GM21381 (cell line): ENCODE results near the gene MARCHF9.
A peak's percentile ranks its signal among the peaks of the same experiment; 100 is the strongest.
"Not testable (repeated sequence)": the region's sequence is repeated elsewhere in the genome, so short reads cannot be mapped to it uniquely, and the experiment has no call there.

Experiments
- ATAC-seq: cut with Tn5 transposase; IDR thresholded peaks from one replicate; pipeline ENCODE4 v1.9.1; 2021; ENCODE audit warnings: mild to moderate bottlenecking, moderate library complexity; ENCODE audit not compliant: unreplicated experiment

The MARCHF9 gene

DNA sequence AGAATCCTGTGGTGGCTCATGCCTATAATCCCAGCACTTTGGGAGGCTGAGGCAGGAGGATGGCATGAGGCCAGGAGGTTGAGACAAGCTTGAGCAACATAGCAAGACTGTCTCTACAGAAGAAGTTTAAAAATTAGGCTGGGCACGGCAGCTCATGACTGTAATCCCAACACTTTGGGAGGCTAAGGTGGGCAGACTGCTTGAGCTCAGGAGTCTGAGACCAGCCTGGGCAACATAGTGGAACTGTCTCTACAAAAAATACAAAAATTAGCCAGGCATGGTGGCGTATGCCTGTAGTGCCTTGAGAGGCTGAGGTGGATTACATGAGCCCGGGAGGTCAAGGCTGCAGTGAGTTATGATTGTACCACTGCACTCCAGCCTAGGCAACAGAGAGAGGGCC is 13.0 kb downstream of the MARCHF9 start:
- no peak for ATAC-seq

DNA sequence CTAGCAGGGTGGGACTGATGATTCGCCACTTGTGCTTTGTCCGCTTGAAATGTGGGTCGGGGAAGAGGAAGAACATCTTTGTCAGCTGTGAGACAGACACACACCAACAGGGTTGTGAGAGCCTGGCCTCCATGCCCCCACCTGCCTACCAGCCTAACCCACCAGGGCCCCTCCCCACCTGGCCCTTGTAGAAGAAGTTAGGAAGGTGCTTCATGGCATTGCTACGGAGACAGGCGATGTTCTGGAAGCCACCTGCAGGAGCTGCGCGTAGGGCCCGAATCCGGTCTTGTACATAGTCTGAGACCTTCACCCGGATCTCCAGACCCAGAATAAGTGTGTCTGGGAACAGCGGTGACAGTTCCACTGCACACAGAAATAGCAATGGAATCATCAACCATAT is 14.7 kb downstream of the MARCHF9 start:
- ATAC-seq: no peak

DNA sequence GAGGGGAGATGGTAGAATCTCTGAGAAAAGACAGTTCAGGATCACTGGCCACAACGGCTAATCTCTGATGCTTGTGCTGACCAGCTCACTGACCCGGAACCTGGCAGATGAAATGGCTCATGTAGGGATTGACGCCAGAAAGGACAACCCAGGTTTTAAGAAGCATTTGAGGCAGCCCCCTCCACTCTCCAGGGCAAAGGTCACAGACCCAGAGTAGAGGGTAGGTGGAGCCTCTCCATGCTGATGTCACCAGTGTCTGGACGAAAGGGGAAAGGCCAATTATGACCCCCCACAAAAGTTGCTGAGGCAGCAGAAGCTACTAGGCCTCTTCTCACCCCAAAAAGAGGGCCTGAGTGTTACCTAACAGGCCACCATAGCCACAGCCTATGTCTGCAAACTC is 15.8 kb downstream of the MARCHF9 start:
- ATAC-seq: no peak

DNA sequence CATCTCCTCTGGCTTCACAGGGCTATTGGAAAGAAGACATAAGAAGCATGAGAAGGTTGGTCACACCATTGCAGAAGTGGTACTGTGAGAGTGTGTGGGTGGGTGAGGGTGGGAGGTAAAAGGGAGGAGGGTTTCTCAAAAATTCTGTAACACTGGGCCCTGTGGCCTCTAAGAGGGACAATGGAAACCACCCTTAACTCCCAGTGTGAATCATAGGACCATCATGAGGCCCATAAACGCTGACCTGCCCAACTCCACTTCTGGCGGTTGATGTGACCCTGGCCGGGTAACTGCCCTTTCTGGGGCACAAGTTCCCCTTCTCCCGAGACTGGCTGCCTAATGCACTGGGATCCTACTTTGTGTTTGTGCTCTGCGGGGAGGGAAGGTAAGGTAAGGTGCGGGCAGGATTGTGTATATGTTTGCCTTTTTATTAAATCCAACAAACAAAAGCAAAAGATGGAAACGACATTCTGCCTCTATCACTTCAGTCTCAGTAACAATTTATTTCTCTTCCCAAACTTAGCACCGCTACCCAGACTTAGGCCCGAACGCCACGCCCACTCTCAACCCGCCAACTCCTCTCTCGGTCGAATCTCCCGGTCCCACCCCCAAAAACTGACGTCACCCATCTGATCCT is 16.5 kb downstream of the MARCHF9 start:
- ATAC-seq: peak; percentile 61

DNA sequence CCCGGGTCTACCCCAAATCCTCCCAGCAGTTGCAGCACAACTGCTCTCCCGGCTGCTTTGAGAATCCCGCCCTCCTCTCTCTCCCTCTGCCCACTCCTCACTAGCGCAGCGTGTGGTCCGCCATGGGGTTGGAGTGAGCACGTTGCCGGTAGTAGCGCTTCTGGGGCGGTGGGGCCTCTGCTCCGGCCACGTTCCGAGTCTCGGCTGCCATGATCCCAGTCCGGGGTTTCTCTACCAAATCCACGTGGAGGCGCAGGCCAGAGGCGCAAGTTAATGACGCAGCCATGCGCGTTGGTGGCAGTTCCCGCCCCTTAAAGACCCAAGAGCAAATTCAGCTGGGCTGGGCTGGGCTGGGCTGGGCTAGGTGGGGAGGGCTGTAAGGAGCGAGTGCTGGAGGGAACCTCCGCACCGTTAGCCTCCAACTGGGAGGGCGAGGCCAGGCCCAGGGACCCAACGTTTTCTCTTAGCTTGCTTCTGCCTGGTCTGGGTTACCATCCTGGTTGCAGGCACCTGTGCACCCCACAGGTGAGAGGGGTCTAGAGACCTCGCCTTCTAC is 17.0 kb downstream of the MARCHF9 start, which contains the start of gene METTL1:
TSS of gene METTL1 (minus strand) at position 233 of the 556 bp plus-strand sequence. CDS start at position 211, 22 bp downstream.
- ATAC-seq: peak; percentile 79

DNA sequence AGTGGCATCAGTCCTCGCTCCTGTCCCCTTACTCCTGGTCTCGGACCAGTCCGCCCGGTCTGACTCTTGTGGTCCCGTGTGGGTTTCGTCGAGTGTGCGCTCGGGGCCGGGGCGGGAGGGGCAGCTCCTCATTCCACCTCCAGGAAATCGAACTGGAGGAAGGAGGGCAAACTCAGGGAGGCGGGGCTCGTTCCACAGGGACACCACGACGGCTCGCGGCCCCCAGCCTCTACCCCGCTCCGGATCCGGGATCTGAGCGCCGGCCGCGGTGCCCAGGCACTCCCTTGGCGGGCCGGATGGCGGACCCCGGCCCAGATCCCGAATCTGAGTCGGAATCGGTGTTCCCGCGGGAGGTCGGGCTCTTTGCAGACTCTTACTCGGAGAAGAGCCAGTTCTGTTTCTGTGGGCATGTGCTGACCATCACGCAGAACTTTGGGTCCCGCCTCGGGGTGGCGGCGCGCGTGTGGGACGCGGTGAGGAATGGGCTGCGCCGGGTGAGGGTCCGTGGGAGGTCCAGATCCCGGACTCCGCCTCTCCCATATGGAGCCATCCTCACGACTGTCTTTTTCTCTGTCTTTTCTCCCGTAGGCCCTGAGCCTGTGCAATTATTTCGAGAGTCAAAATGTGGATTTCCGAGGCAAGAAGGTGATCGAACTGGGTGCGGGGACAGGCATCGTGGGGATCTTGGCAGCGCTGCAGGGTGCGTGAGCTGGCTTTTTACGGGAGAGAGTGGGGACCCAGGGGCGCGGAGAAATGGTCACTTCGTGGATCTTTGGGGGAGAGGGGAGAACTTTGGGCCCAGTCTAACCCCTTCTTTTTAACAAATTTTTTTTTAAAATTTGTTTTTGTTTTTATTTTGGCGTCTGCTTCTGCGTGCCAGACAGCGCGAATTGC is 17.8 kb downstream of the MARCHF9 start, which contains the start of gene EEF1AKMT3:
TSS of gene EEF1AKMT3 (plus strand) at position 186 of the 894 bp plus-strand sequence. CDS start at position 297, 111 bp downstream.
- ATAC-seq: peak; percentile 16

DNA sequence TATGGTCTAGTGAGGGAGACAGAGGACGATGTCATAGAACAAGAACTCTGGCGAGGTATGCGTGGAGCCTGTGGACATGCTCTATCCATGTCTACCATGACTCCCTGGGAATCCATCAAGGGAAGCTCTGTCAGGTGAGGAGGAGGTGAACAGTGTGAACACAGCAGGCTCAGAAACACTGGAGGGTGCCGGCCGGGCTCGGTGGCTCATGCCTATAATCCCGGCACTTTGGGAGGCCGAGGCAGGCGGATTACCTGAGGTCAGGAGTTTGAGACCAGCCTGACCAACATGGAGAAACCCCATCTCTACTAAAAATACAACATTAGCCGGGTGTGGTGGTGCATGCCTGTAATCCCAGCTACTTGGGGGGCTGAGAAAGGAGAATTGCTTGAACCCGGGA is 19.7 kb downstream of the MARCHF9 start:
- ATAC-seq: not testable (repeated sequence)

DNA sequence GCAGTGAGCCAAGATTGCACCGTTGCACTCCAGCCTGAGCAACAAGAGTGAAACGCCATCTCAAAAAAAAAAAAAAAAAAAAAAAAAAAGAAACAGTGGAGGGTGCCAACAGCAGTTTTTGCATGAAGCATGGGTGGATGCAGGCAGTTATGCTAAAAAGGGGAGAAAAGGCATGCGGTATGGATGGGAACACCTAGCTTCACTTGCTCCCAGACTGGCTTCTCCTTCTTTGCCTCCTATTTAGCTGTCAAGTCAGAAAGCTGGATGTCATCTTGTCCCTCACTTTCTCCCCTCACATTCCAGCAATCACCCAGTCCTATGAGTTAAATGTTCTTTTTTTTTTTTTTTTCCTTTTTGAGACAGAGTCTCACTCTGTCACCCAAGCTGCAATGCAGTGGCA is 20.1 kb downstream of the MARCHF9 start:
- ATAC-seq: no peak

DNA sequence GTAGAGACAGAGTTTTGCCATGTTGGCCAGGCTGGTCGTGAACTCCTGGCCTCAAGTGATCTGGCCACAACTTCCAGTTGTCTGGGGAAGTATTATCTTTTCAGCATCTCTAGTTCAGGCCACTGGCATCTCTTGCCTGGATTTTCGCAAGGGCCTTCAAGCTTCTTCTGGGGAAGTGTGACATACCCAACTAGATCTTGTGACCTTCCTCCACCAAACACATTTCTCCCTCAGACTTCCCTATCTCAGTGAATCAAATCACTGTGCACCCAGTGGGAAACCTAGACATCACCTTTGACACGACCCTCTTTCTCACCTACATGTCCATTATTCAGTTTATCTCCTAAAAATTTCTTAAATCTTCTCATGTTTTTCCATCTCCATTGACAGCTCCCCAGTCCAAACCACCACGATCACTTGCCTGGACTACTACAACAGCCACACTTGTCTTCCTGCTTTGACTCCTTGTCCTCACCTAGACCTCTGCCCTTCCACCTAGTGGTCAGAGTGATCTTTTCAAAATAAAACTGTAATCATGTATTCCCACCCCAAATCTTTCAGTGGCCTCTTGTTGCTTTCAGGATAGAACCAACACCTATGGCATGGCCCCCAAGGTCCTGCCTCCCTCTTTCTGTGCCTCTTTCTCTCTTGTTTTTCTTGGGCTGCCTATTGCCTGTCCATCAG is 20.8 kb downstream of the MARCHF9 start:
- ATAC-seq: no peak

DNA sequence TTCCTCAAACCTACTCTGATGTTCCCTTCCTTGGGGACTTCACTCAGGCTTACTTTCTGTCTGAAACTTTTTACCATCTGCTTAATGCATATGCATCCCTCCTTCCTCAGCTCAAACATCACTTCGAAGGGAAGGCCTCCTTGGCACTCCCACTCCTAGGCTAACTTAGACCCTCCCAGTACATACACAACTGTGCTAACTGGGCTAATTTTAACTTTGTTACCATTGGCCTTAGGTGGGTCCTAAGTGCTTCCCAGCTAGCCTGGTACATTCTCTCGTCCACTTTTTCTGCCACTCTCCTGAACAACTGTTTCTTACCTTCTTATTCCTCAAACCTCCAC is 21.3 kb downstream of the MARCHF9 start:
- ATAC-seq: no peak

DNA sequence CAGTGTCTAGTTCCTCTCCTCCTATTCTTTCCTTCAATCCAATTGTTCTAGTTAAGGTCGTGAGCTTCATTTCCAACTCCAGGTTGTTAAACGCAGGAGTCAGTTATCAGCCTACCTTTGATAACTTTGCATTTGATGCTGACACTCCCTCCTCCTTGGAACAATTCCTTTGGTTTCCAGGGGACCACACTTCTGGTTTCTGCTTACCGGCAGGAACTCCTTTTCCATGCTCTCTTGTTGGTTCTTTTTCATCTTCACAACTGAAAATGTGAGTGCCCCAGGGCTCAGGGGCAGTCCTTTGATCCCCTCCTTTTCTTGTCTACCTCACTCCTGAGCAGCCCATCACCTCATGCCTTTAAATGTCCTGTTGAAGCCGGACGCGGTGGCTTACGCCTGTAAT is 22.5 kb downstream of the MARCHF9 start:
- no peak for ATAC-seq

DNA sequence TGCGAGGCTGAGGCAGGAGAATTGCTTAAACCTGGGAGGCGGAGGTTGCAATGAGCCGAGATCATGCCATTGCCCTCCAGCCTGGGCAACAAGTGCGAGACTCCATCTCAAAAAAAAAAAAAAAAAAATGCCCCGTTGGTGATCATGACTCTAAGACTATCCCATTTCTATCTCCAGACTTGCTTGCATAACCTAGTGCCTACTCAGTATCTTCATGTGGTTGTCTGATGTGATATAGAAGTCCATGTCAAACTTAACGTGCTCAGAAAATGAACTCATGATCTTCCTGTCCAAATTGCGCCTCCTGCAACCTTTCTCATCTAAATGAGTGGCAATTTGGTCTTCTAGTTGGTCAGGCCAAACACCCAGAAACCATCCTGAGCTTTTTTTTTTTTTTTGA is 23.0 kb downstream of the MARCHF9 start:
- no peak for ATAC-seq

DNA sequence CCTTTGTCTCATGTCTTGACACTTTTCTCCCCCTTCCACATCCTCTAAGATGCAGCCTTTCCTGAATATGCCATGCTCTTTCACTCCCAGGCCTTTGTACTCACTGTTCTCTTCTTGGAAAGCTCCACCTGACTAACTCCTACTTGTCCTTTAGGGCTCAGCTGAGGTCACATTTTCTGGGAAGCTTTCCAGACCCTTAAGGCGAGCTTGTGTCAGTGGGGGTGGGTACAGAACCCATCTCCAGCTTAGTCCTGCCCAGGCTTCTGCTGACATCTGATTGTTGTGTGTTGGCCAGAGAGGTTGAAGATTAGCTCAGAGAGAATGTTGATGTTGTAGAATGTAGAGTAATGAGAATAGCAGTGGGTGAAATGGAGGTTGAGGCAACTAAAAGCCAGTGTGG is 24.8 kb downstream of the MARCHF9 start:
- no peak for ATAC-seq

DNA sequence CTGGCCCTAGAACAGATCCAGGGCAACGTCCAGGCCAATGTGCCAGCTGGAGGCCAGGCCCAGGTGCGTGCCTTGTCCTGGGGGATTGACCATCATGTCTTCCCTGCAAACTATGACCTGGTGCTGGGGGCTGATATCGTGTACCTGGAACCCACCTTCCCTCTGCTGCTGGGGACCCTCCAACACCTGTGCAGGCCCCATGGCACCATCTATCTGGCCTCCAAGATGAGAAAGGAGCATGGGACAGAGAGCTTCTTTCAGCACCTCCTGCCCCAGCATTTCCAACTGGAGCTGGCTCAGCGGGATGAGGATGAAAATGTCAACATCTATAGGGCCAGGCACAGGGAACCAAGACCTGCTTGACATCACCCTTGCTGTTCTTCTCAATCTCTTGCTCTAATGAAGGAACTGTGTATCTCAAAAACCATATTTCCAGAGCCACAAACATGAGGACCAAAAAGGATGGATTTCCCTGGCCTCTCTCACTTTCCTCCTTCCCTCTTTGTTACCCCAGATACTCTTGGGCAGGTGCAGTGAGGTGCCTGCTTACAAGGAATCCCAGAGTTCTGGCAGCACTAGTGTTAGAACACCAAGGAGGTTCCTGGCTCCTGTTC is 25.5 kb downstream of the MARCHF9 start:
- no peak for ATAC-seq

DNA sequence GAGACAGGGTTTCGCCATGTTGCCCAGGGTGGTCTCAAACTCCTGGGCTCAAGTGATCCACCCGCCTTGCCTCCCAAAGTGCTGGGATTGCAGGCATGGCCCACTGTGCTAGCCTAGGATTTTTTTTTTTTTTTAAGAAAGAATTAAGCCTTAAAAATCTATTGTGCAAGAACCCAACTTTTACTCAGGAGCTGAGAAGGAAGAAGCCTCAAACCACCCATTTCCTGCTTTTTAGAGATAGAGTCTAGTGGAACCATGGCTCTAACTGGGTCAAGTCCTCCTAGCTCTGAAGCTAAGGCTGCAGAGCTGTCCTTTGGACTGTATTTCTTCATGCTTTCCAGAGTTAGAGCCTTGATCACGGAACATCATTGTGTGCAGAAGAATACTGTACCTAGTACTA is 26.3 kb downstream of the MARCHF9 start:
- no peak for ATAC-seq

DNA sequence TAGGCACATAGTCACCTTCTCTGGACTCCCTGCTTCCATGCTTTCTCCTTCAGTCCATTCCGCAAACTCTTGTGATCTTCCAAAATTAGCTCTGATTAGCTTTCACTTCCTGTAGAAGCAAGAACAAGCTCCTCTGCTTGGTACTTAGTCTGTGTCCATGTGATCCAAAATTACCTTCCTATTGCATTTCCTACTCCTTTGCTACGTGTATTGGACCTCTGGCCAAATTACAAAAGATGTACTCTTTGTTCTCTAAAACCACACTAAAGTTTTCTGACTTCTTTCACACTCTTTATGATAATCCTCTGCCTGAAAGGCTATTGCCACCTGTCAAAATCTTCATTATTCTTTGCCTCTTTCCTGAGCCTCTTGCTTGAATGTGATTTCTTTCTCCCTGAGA is 26.9 kb downstream of the MARCHF9 start:
- no peak for ATAC-seq

DNA sequence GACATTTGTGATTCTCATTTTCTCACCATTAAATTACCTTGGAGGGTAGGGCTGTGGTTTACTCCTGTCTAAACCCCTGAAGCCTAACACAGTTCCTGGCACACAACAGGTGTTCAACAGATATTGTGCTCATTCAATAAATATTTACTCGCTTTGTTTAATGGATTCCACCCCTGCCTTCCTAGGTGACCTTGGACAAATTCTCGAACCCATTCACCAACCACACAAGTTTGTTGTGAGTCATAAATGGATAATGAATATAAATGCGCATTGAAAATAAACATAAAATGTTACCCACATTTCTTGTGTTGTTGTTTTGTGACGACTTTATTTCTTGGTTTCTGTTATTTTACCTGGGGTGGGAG is 27.3 kb downstream of the MARCHF9 start:
- ATAC-seq: no peak

DNA sequence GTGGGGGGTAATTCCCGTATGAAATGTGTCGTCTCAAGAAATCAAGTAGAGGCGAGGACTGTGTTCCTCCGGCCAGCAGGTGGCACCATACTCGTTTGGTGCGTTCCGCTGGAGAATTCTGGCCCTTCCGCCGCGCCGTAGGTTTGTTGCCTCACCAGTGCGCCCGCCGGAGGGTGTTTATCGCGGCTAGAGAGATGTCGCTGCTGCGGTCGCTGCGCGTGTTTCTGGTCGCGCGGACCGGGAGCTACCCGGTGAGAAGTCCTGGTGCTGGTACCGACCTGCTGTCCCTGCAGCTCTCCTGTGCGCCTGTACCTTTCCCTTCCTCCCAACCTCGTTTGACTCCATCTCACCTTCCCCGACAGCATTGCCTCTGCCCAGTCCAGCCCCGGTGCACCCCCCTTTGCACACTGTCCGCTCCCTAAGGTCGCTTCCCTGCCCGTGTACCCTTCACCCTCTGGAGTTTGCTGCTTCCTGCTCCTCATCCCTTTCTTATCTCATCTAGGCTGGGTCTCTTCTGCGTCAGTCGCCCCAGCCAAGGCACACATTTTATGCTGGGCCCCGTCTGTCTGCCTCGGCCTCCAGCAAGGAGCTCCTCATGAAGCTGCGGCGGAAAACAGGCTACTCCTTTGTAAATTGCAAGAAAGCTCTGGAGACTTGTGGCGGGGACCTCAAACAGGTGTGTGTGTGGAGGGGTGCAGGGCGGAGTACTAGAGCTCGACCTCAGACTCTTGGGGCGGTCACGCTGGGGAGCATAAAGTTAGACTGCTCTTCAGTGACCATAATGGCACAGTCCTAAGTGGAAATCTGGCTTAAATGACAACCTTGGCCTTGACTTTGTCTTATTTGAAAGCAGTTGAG is 27.9 kb downstream of the MARCHF9 start, which contains the start of gene TSFM:
TSS of gene TSFM (plus strand) at position 180 of the 858 bp plus-strand sequence. CDS start at position 195, 15 bp downstream.
- peak; percentile 82 for ATAC-seq

DNA sequence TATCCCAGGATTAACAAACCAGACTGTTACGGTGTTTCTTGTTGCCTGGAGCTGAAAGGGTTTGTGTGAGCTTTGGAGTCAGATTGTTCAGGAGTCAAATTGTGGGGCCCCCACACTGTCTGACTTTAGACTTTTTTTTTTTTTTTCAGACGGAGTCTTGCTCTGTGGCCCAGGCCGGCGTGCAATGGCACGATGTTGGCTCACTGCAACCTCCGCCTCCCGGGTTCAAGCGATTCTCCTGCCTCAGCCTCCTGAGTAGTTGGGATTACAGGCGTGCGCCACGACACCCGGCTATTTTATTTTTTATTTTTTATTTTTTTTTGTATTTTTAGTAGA is 28.5 kb downstream of the MARCHF9 start:
- no peak for ATAC-seq

DNA sequence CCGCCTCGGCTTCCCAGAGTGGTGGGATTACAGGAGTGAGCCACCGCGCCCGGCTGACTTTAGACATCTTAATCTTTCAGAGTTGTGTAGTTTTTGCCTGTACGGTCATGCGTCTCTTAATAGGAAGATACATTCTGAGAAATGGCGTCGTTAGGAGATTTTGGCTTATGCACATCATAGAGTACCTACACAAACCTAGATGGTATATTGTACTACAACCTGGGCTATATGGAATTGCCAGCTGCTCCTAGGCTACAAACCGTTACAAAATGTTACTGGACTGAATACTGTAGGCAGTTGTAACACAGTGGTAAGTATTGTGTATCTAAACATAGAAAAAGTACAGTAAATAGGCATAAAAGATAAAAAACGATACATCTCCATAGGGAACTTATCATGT is 29.0 kb downstream of the MARCHF9 start:
- ATAC-seq: no peak
